ENCODE data around the gene BIRC2.

BIRC2 gene

GRCh38 chr11:102313238-102313940 is 33.6 kb upstream of the BIRC2 start:
- H3K4me1 ChIP-seq (ENCODE audit: insufficient read depth, low read length): no peaks in the 10 kb centered on the region
- H3K27ac ChIP-seq (ENCODE audit: low read depth, low read length): no peak overlapping the region
- H3K9me3 ChIP-seq (ENCODE audit: insufficient read depth, low read depth, low read length): no peaks in the 10 kb centered on the region
- 79% methylated on average over 4 of the region's 4 CpGs for whole genome bisulfite sequencing
- H3K4me3 ChIP-seq (ENCODE audit: low read length): no peak overlapping the region
- H3K36me3 ChIP-seq (ENCODE audit: insufficient read depth, low read length): no peaks in the 10 kb centered on the region
- peaks cover 9% of the 10 kb centered on the region for H3K27me3 ChIP-seq (ENCODE audit: insufficient read depth, low read length)
- no peak overlapping the region for H3K9ac ChIP-seq (ENCODE audit: low read depth, low read length)

- no peaks in the 10 kb centered on the region for H3K9me3 ChIP-seq (ENCODE audit: insufficient read depth, low read depth, low read length)
- H3K4me3 ChIP-seq (ENCODE audit: low read length): no peak overlapping the region
- H3K27me3 ChIP-seq (ENCODE audit: insufficient read depth, low read length): peaks cover 13% of the 10 kb centered on the region
- H3K36me3 ChIP-seq (ENCODE audit: insufficient read depth, low read length): no peaks in the 10 kb centered on the region
- H3K27ac ChIP-seq (ENCODE audit: low read depth, low read length): no peak overlapping the region
- WGBS: 94% methylated on average over 2 of the region's 2 CpGs
- H3K9ac ChIP-seq (ENCODE audit: low read depth, low read length): no peak overlapping the region
- H3K4me1 ChIP-seq (ENCODE audit: insufficient read depth, low read length): no peaks in the 10 kb centered on the region
Observed at GRCh38 chr11:102314784-102315183, 32.2 kb upstream of the BIRC2 start.

- no peaks in the 10 kb centered on the region for H3K9me3 ChIP-seq (ENCODE audit: insufficient read depth, low read depth, low read length)
- H3K27ac ChIP-seq (ENCODE audit: low read depth, low read length): no peak overlapping the region
- WGBS: 87% methylated on average over 4 of the region's 4 CpGs
- no peaks in the 10 kb centered on the region for H3K36me3 ChIP-seq (ENCODE audit: insufficient read depth, low read length)
- H3K27me3 ChIP-seq (ENCODE audit: insufficient read depth, low read length): peaks cover 13% of the 10 kb centered on the region
- H3K9ac ChIP-seq (ENCODE audit: low read depth, low read length): no peak overlapping the region
- no peaks in the 10 kb centered on the region for H3K4me1 ChIP-seq (ENCODE audit: insufficient read depth, low read length)
- no peak overlapping the region for H3K4me3 ChIP-seq (ENCODE audit: low read length)
Observed at GRCh38 chr11:102316346-102316904, 30.6 kb upstream of the BIRC2 start.

- H3K9me3 ChIP-seq (ENCODE audit: insufficient read depth, low read depth, low read length): no peaks in the 10 kb centered on the region
- peak within 1 kb of the TSS; percentile 3; the same call in 1 of the 2 replicates for H3K9ac ChIP-seq (ENCODE audit: low read depth, low read length)
- no peaks in the 10 kb centered on the region for H3K36me3 ChIP-seq (ENCODE audit: insufficient read depth, low read length)
- peak within 1 kb of the TSS; percentile 69 for H3K4me3 ChIP-seq (ENCODE audit: low read length)
- no peaks in the 10 kb centered on the region for H3K4me1 ChIP-seq (ENCODE audit: insufficient read depth, low read length)
- no peak within 1 kb of the TSS for H3K27ac ChIP-seq (ENCODE audit: low read depth, low read length)
- H3K27me3 ChIP-seq (ENCODE audit: insufficient read depth, low read length): peaks cover 13% of the 10 kb centered on the region
- WGBS: 11% methylated on average over 34 of the region's 34 CpGs
Observed at GRCh38 chr11:102317099-102317767, 29.8 kb upstream of the BIRC2 start, which contains the start of gene BIRC3. Gene BIRC3, plus strand, starts transcription at chr11:102317484. Its CDS starts 7,026 bp downstream, at chr11:102324510.

GRCh38 chr11:102317768-102318103 is 29.3 kb upstream of the BIRC2 start:
- 60% methylated on average over 5 of the region's 7 CpGs for WGBS
- H3K27ac ChIP-seq (ENCODE audit: low read depth, low read length): no peak overlapping the region
- H3K4me3 ChIP-seq (ENCODE audit: low read length): peak overlapping the region; percentile 69
- no peaks in the 10 kb centered on the region for H3K36me3 ChIP-seq (ENCODE audit: insufficient read depth, low read length)
- H3K9me3 ChIP-seq (ENCODE audit: insufficient read depth, low read depth, low read length): no peaks in the 10 kb centered on the region
- peaks cover 13% of the 10 kb centered on the region for H3K27me3 ChIP-seq (ENCODE audit: insufficient read depth, low read length)
- H3K4me1 ChIP-seq (ENCODE audit: insufficient read depth, low read length): no peaks in the 10 kb centered on the region
- 0 out of 2 replicates have a peak overlapping the region, but pooled peaks have one; percentile 3 for H3K9ac ChIP-seq (ENCODE audit: low read depth, low read length)

- Histone ChIP-seq H3K4me3 (ENCODE audit: low read length) (no peak overlapping the region), H3K4me1 (ENCODE audit: insufficient read depth, low read length) (no peaks in the 10 kb centered on the region), H3K9ac (ENCODE audit: low read depth, low read length) (no peak overlapping the region), H3K9me3 (ENCODE audit: insufficient read depth, low read depth, low read length) (no peaks in the 10 kb centered on the region), H3K27ac (ENCODE audit: low read depth, low read length) (no peak overlapping the region), H3K36me3 (ENCODE audit: insufficient read depth, low read length) (no peaks in the 10 kb centered on the region), H3K27me3 (ENCODE audit: insufficient read depth, low read length) (peaks cover 13% of the 10 kb centered on the region)
- 96% methylated on average over 1 of the region's 1 CpG for WGBS
Observed at GRCh38 chr11:102318469-102318868, 28.5 kb upstream of the BIRC2 start.

GRCh38 chr11:102319544-102319943 is 27.5 kb upstream of the BIRC2 start:
- Histone ChIP-seq H3K9ac (ENCODE audit: low read depth, low read length) (no peak overlapping the region), H3K27ac (ENCODE audit: low read depth, low read length) (no peak overlapping the region), H3K9me3 (ENCODE audit: insufficient read depth, low read depth, low read length) (no peaks in the 10 kb centered on the region), H3K4me1 (ENCODE audit: insufficient read depth, low read length) (no peaks in the 10 kb centered on the region), H3K4me3 (ENCODE audit: low read length) (no peak overlapping the region), H3K36me3 (ENCODE audit: insufficient read depth, low read length) (no peaks in the 10 kb centered on the region), H3K27me3 (ENCODE audit: insufficient read depth, low read length) (peaks cover 13% of the 10 kb centered on the region)
- 94% methylated on average over 2 of the region's 2 CpGs for WGBS

- no peak overlapping the region for H3K9ac ChIP-seq (ENCODE audit: low read depth, low read length)
- H3K27me3 ChIP-seq (ENCODE audit: insufficient read depth, low read length): peaks cover 13% of the 10 kb centered on the region
- H3K9me3 ChIP-seq (ENCODE audit: insufficient read depth, low read depth, low read length): no peaks in the 10 kb centered on the region
- H3K27ac ChIP-seq (ENCODE audit: low read depth, low read length): no peak overlapping the region
- H3K4me3 ChIP-seq (ENCODE audit: low read length): no peak overlapping the region
- no peaks in the 10 kb centered on the region for H3K36me3 ChIP-seq (ENCODE audit: insufficient read depth, low read length)
- no peaks in the 10 kb centered on the region for H3K4me1 ChIP-seq (ENCODE audit: insufficient read depth, low read length)
Observed at GRCh38 chr11:102320188-102320587, 26.8 kb upstream of the BIRC2 start.

GRCh38 chr11:102320679-102321078 is 26.3 kb upstream of the BIRC2 start:
- no peak overlapping the region for H3K9ac ChIP-seq (ENCODE audit: low read depth, low read length)
- H3K4me3 ChIP-seq (ENCODE audit: low read length): no peak overlapping the region
- H3K27me3 ChIP-seq (ENCODE audit: insufficient read depth, low read length): peaks cover 13% of the 10 kb centered on the region
- H3K36me3 ChIP-seq (ENCODE audit: insufficient read depth, low read length): no peaks in the 10 kb centered on the region
- no peaks in the 10 kb centered on the region for H3K4me1 ChIP-seq (ENCODE audit: insufficient read depth, low read length)
- H3K9me3 ChIP-seq (ENCODE audit: insufficient read depth, low read depth, low read length): no peaks in the 10 kb centered on the region
- no peak overlapping the region for H3K27ac ChIP-seq (ENCODE audit: low read depth, low read length)

- WGBS: 71% methylated on average over 1 of the region's 2 CpGs
Observed at GRCh38 chr11:102322560-102322959, 24.5 kb upstream of the BIRC2 start.

GRCh38 chr11:102323542-102324251 is 23.3 kb upstream of the BIRC2 start:
- no peak overlapping the region for H3K27ac ChIP-seq (ENCODE audit: low read depth, low read length)
- H3K9ac ChIP-seq (ENCODE audit: low read depth, low read length): no peak overlapping the region
- no peak overlapping the region for H3K4me3 ChIP-seq (ENCODE audit: low read length)
- no peaks in the 10 kb centered on the region for H3K9me3 ChIP-seq (ENCODE audit: insufficient read depth, low read depth, low read length)
- no peaks in the 10 kb centered on the region for H3K4me1 ChIP-seq (ENCODE audit: insufficient read depth, low read length)
- WGBS: no CpG with 5 or more reads among the region's 1 CpG
- no peaks in the 10 kb centered on the region for H3K36me3 ChIP-seq (ENCODE audit: insufficient read depth, low read length)
- peaks cover under 1% of the 10 kb centered on the region; the same call in 1 of the 2 replicates for H3K27me3 ChIP-seq (ENCODE audit: insufficient read depth, low read length)

More at GRCh38 chr11:102322560-102322959, 24.5 kb upstream of the BIRC2 start:
- H3K36me3 ChIP-seq (ENCODE audit: insufficient read depth, low read length): no peaks in the 10 kb centered on the region
- H3K4me1 ChIP-seq (ENCODE audit: insufficient read depth, low read length): no peaks in the 10 kb centered on the region
- H3K4me3 ChIP-seq (ENCODE audit: low read length): no peak overlapping the region
- H3K9me3 ChIP-seq (ENCODE audit: insufficient read depth, low read depth, low read length): no peaks in the 10 kb centered on the region
- H3K9ac ChIP-seq (ENCODE audit: low read depth, low read length): no peak overlapping the region
- H3K27me3 ChIP-seq (ENCODE audit: insufficient read depth, low read length): peaks cover 12% of the 10 kb centered on the region
- H3K27ac ChIP-seq (ENCODE audit: low read depth, low read length): no peak overlapping the region
